22Rv1 (cell line): Measurements from ENCODE around the gene HSD17B1.

Source experiments
- CTCF ChIP-seq: fragments of 450-650 bp; IDR thresholded peaks from 2 replicates; pipeline ENCODE4 v1.5.1; 2017; ENCODE audit warnings: mild to moderate bottlenecking
- ZFX ChIP-seq: fragments of 450-650 bp; IDR thresholded peaks from 2 replicates; pipeline ENCODE4 v1.6.1; 2017; ENCODE audit warnings: antibody characterized with exemption, borderline replicate concordance

GRCh38 chr17:42579794-42580551, 27.2 kb downstream of the HSD17B1 start:
- TF ChIP-seq CTCF (no peak), ZFX (no peak)
